ENCODE measurements around the gene NOPCHAP1.

The NOPCHAP1 gene

GRCh38 chr12:105025890-105026289 is 39.8 kb downstream of the NOPCHAP1 start:
- no peak for DNase-seq

- DNase-seq = no peak
Observed at GRCh38 chr12:105026411-105026810, 40.3 kb downstream of the NOPCHAP1 start.

DNA sequence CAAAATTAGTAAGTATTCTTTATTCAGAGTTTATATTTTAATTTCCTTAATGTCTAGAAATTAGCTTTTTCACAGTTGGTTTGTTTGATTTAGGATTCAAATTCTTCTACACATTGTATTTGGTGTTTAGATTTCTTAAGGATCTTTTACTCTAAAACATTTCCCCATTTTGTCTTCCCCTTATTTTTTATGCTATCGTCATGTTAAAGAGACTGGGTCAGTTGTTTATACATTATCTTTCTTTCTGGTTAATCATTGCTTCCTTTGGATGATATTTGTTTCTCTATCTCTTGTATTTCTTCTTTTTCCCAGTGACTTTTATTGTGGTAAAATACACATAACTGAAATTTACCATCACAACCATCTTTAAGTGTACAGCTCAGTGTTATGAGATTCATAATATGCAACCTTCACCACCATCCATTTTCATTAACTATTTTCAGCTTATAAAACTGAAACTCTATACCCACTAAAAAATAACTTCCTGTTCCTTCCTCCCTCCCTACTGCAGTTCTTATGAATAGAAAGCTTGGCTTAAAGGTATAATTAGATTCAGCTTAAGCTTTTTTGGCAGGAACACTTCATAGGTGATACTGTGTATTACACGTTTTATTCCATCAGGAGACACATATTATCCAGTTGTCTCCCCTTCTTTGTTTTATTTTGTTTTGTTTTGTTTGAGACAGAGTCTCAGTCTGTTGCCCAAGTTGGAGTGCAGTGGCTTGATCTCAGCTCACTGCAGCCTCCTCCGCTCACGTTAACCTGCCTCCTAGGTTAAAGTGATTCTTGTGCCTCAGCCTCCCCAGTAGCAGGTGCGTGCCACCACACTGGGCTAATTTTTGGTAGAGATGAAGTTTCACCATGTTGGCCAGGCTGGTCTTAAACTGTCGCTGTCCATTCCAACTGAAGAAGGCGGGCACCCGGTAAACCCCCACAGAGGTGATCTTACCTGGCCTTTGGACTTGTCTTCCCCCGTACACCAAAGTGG is 45.0 kb downstream of the NOPCHAP1 start:
- no peak for DNase-seq

DNA sequence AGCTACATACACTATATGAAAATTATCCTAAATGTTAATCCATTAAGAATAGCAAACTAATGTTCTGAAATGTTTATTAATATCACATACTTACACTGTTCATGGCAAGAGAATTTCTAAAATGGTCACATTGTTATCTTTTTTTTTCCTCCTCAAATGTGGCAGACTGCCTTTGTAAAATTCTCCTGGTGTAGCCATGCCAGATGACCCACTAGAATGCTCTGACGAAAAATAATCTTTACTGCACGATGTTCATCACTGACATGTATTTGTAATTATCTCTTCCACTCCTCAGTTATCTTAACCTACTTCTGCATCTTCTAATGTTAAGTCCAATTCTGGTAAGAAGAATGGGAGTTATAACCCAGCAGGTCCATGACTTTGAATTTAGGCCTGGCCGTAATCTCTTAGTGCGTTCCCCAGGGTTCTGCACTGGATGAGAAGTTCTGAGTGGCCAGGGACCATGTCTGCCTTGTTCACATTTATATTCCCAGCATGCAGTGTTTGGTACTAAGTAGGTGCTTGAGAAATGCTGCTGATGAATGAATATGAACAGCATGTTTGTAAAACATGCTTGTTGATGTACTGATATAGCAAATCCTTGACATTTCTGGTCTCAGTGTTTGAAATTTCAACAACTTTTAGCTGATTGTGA is 46.7 kb downstream of the NOPCHAP1 start:
- no peak for DNase-seq

GRCh38 chr12:105033851-105034250 is 47.7 kb downstream of the NOPCHAP1 start:
- DNase-seq = no peak
